Measurements from ENCODE around the gene G2E3. TPM values are rescaled to one million over a fixed set of nuclear protein-coding genes. Genes with fewer than 3 reads are reported as not detected.
"Not testable (repeated sequence)": the region's sequence is repeated elsewhere in the genome, so short reads cannot be mapped to it uniquely, and the experiment has no call there.

The G2E3 gene
- total RNA-seq, 3 donors from 2014 or later: 14.9 to 16.3 (median 15.1) TPM

GRCh38 chr14:30632730-30633129 is 73.8 kb downstream of the G2E3 start:
- H3K4me1 ChIP-seq (ENCODE audit: low read depth): no peaks in the 10 kb centered on the region
- no peaks in the 10 kb centered on the region for H3K9me3 ChIP-seq
- peaks cover 7% of the 10 kb centered on the region for H3K36me3 ChIP-seq (ENCODE audit: low read depth)
- no peak overlapping the region for H3K4me3 ChIP-seq
- ATAC-seq (no peak), DNase-seq (no peak)
- no peak for TF ChIP-seq CTCF (IDR thresholded peaks at IDR 0.05)
- intact Hi-C loops (cut with DNase I, micrococcal nuclease): no loop called here

DNA sequence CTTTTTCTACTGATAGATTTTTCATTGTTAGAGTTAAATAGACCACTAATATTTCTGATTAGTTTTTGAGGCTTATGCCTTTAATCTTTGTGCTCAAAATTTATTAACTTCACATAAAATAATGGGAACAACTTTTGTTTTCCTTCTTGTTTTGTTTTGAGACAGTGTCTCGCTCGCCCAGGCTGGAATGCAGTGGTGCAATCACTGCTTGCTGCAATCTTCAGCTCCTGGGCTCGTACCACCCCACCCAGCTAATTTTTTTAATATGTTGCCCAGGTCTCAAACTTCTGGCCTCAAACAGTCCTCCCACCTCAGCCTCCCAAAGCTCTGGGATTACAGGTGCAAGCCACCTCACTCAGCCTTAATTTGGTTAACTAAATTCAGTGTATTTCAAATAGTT is 80.0 kb downstream of the G2E3 start:
- no peak for DNase-seq
- no peak for TF ChIP-seq CTCF (IDR thresholded peaks at IDR 0.05)
- H3K9me3 ChIP-seq: no peaks in the 10 kb centered on the region
- H3K4me3 ChIP-seq: no peak overlapping the region
- no peak for ATAC-seq
- no peaks in the 10 kb centered on the region for H3K4me1 ChIP-seq (ENCODE audit: low read depth)
- no peaks in the 10 kb centered on the region for H3K36me3 ChIP-seq (ENCODE audit: low read depth)
- intact Hi-C loops (cut with DNase I, micrococcal nuclease): no loop called here

GRCh38 chr14:30641207-30641606 is 82.2 kb downstream of the G2E3 start:
- Histone ChIP-seq H3K4me3 (no peak overlapping the region), H3K4me1 (ENCODE audit: low read depth) (no peaks in the 10 kb centered on the region), H3K9me3 (peaks cover 5% of the 10 kb centered on the region), H3K36me3 (ENCODE audit: low read depth) (no peaks in the 10 kb centered on the region)
- peak; percentile 84 for ATAC-seq
- TF ChIP-seq CTCF (IDR thresholded peaks at IDR 0.05): no peak
- no peak for DNase-seq
- intact Hi-C loops (cut with DNase I, micrococcal nuclease): no loop called here

- intact Hi-C loops (cut with DNase I, micrococcal nuclease); H3K36me3 ChIP-seq (ENCODE audit: low read depth); H3K4me1 ChIP-seq (ENCODE audit: low read depth); DNase-seq; H3K4me3 ChIP-seq; ATAC-seq; H3K9me3 ChIP-seq: not testable (repeated sequence)
These were observed 85.5 kb downstream of the G2E3 start for GRCh38 chr14:30644462-30644861.

- ATAC-seq: no peak
- no peak overlapping the region for H3K4me3 ChIP-seq
- intact Hi-C loops (cut with DNase I, micrococcal nuclease): no loop called here
- no peak for DNase-seq
- H3K9me3 ChIP-seq: peaks cover 5% of the 10 kb centered on the region
- H3K4me1 ChIP-seq (ENCODE audit: low read depth): no peaks in the 10 kb centered on the region
- H3K36me3 ChIP-seq (ENCODE audit: low read depth): no peaks in the 10 kb centered on the region
- no peak for TF ChIP-seq CTCF (IDR thresholded peaks at IDR 0.05)
These were observed 86.6 kb downstream of the G2E3 start for GRCh38 chr14:30645600-30645999.

DNA sequence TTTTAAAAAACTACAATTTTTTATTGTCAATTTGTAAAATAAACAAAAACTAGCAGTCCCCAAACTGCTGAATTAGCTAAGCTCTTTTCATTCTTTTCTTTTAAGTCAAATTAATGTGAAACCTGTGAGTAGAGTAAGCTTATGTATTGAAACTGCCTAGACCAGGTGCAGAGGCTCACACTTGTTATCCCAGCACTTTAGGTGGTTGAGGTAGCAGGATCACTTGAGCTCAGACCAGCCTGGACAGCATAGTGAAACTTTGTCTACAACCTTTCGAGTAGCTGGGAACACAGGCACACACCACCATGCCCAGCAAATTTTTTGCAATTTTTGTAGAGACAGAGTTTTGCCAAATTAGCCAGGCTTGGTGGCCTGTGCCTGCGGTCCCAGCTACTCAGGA is 89.5 kb downstream of the G2E3 start:
- no peak for TF ChIP-seq CTCF (IDR thresholded peaks at IDR 0.05)
- no peak for ATAC-seq
- Histone ChIP-seq H3K4me1 (ENCODE audit: low read depth) (no peaks in the 10 kb centered on the region), H3K4me3 (no peak overlapping the region), H3K9me3 (peaks cover 5% of the 10 kb centered on the region), H3K36me3 (ENCODE audit: low read depth) (no peaks in the 10 kb centered on the region)
- intact Hi-C loops (cut with DNase I, micrococcal nuclease): no loop called here
- no peak for DNase-seq

Data from mucosa of descending colon (tissue), 3 donors.